Putamen (tissue), 1 donor: Measurements from ENCODE around the gene SUSD4.

Experiments used
- DNase-seq: peaks from one replicate; pipeline ENCODE4 v3.0.0-alpha.2; 2016; ENCODE audit warnings: low spot score

The SUSD4 gene

GRCh38 chr1:223358826-223359225 is 5.2 kb downstream of the SUSD4 start:
- no peak for DNase-seq

DNA sequence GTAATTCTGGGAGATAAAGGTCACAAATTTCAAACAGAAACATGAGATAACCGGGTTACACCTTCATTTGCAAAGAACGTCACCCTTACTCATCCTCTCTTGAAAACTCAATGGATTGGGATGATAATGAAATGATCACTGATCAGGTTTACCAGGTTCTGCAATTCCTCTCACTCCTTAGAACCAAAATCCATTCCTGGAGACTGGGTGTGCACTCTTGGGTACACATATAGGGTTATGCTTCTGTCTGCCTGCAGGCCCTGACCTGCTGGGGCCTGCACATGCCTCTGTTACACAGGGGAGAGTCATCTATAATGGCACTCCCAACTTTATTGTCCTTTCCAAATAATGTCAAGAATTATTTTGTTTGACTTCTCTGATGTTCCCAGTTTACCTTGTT is 8.3 kb downstream of the SUSD4 start:
- no peak for DNase-seq

GRCh38 chr1:223353939-223354338 is 10.0 kb downstream of the SUSD4 start:
- DNase-seq: no peak

GRCh38 chr1:223352944-223353343 is 11.0 kb downstream of the SUSD4 start:
- no peak for DNase-seq

DNA sequence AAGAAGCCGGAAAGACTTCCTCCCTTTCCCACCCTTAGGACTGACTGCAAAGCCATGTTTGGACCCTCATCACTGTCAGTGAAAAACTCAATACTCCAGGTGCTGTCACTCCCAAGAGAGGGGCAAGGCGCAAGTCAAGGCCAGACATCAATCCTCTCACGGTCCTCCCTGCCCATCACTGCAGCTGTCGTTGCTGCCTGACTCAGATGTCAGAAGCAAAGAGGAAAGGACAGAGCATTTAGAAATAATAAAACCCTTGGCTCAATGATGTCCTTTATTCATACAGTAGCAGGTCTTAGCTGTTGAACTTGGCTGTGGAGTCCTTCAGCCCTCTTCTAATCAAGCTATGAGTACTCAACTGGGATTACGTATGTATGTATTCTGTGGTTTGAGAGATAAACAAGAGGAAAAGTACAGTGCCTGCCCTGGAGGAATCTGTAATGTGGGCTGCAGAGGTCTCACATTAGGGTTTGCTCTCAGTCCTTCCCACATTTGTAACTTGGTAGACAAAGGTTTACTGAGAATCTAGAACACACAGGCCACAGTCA is 13.5 kb downstream of the SUSD4 start:
- no peak for DNase-seq

- no peak for DNase-seq
Measured at GRCh38 chr1:223349241-223349640, 14.7 kb downstream of the SUSD4 start.

GRCh38 chr1:223348439-223348838 is 15.5 kb downstream of the SUSD4 start:
- DNase-seq: no peak

- no peak for DNase-seq
Measured at GRCh38 chr1:223347583-223347982, 16.4 kb downstream of the SUSD4 start.

- no peak for DNase-seq
Measured at GRCh38 chr1:223346311-223346710, 17.7 kb downstream of the SUSD4 start.

GRCh38 chr1:223345720-223346119 is 18.3 kb downstream of the SUSD4 start:
- no peak for DNase-seq

- DNase-seq: no peak
Measured at GRCh38 chr1:223344491-223344890, 19.5 kb downstream of the SUSD4 start.

- no peak for DNase-seq
Measured at GRCh38 chr1:223343692-223344091, 20.3 kb downstream of the SUSD4 start.

GRCh38 chr1:223341121-223341520 is 22.9 kb downstream of the SUSD4 start:
- DNase-seq: no peak

GRCh38 chr1:223340637-223341036 is 23.3 kb downstream of the SUSD4 start:
- no peak for DNase-seq

DNA sequence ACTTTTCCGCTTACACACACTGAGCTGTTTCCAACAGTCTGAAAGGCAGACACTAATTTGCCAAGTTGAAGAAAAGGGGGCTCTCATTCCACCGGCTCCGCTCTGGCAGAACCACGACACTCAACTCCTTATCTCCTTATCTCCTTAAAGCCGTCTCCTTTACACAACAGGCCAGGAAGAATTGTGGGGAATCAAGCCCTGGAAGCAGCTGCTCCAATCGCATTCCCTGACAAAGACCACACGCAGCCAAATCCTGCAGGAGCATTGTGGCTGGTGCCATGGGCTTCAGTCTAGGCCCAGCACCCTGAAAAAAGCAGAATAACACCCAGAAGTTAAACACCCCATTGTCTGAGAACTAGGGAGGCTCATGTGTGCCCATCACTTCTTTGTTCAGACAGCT is 24.1 kb downstream of the SUSD4 start:
- no peak for DNase-seq

DNA sequence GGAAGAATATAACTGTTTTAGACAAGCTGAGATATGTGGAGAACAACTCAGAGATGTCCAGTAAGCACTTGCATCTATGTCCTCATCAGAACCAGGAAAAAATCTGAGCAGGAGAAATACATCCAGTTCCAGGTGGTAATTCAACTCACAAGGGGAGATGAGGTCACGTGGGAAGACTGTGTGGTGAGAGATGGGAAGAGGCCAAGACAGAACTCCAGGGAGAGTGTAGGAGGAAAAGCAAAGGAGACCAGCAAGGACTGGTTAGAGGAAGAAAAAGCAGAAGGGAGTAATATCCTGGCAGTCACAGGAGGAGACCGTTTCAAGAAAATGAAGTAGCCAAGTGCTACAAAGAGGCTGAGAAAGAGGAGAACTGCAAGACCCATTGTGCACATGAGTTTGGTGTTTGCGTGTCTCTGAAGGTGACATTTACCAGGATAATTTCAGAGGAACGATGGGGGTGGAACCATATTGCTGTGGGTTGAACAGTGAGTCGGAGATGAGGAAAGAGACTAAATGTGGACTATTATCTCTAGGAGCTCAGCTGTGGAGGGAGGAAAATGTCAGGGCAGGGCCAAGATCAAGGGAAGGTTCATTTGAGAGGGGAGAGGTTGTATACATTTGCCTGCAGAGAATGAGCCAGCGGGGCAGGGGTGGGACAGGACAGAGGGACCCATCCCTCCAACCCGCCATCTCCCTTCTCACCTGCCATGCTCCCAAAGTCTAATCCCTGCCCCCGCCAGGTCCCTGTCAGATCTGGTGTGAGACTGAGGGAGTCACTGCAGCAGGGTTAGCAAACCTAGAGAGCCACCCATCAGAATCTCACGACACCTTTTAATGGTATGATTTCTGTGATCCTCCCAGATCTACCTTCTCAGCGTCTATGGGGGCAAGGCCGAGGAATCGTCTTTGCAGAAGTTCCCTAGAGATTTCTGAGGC is 24.9 kb downstream of the SUSD4 start:
- peak; percentile 65 for DNase-seq

GRCh38 chr1:223337174-223337869 is 26.7 kb downstream of the SUSD4 start:
- DNase-seq: no peak

- DNase-seq: no peak
Measured at GRCh38 chr1:223334156-223334555, 29.8 kb downstream of the SUSD4 start.

- DNase-seq: peak; percentile 81
Measured at GRCh38 chr1:223332997-223333396, 31.0 kb downstream of the SUSD4 start.

- DNase-seq: no peak
Measured at GRCh38 chr1:223331929-223332328, 32.0 kb downstream of the SUSD4 start.

- no peak for DNase-seq
Measured at GRCh38 chr1:223331301-223331700, 32.7 kb downstream of the SUSD4 start.

GRCh38 chr1:223330466-223330865 is 33.5 kb downstream of the SUSD4 start:
- DNase-seq: no peak
